MV-4-11 (cell line): ENCODE data around the gene POLL.

Experiments
- DNase-seq: peaks from one replicate; lab custom pipeline; 2025; lab: John Stamatoyannopoulos, UW

The POLL gene

GRCh38 chr10:101573885-101574753 lies 13.9 kb downstream of the POLL start:
- DNase-seq, result no peak

- DNase-seq, result no peak
These were observed 15.3 kb downstream of the POLL start for GRCh38 chr10:101572785-101573184.

GRCh38 chr10:101572126-101572525 lies 15.9 kb downstream of the POLL start:
- no peak for DNase-seq

GRCh38 chr10:101571271-101571925 lies 16.7 kb downstream of the POLL start:
- DNase-seq, result no peak

- DNase-seq, result peak; percentile 48
These were observed 17.4 kb downstream of the POLL start for GRCh38 chr10:101570428-101571270.

- peak; percentile 53 for DNase-seq
These were observed 18.2 kb downstream of the POLL start for GRCh38 chr10:101569622-101570427.

GRCh38 chr10:101569323-101569621 lies 18.8 kb downstream of the POLL start:
- DNase-seq, result no peak

- DNase-seq, result no peak
These were observed 19.9 kb downstream of the POLL start for GRCh38 chr10:101568054-101568745.

- DNase-seq, result no peak
These were observed 20.7 kb downstream of the POLL start for GRCh38 chr10:101567165-101568006.

- peak; percentile 43 for DNase-seq
These were observed 21.5 kb downstream of the POLL start for GRCh38 chr10:101566333-101567164.

GRCh38 chr10:101565936-101566332 lies 22.1 kb downstream of the POLL start:
- no peak for DNase-seq

- DNase-seq, result no peak
These were observed 22.6 kb downstream of the POLL start for GRCh38 chr10:101565370-101565900.

GRCh38 chr10:101564490-101564991 lies 23.5 kb downstream of the POLL start:
- DNase-seq, result no peak

GRCh38 chr10:101563497-101564040 lies 24.5 kb downstream of the POLL start:
- DNase-seq, result no peak

- no peak for DNase-seq
These were observed 25.1 kb downstream of the POLL start for GRCh38 chr10:101563007-101563406.

- DNase-seq, result no peak
These were observed 25.8 kb downstream of the POLL start for GRCh38 chr10:101562231-101562630.

- no peak for DNase-seq
These were observed 26.8 kb downstream of the POLL start for GRCh38 chr10:101561068-101561915.
